GM21423 (cell line): ENCODE data around the gene TTC3.
"Not testable (repeated sequence)": the region's sequence is repeated elsewhere in the genome, so short reads cannot be mapped to it uniquely, and the experiment has no call there.

ENCODE experiments used
- ATAC-seq: cut with Tn5 transposase; IDR thresholded peaks from one replicate; pipeline ENCODE4 v1.9.1; 2021; ENCODE audit warnings: mild to moderate bottlenecking, moderate library complexity; ENCODE audit not compliant: unreplicated experiment

The TTC3 gene

GRCh38 chr21:37093977-37094376, 20.9 kb downstream of the TTC3 start:
- no peak for ATAC-seq

- ATAC-seq: no peak
These were observed 22.8 kb downstream of the TTC3 start for GRCh38 chr21:37095821-37096220.

- no peak for ATAC-seq
These were observed 25.7 kb downstream of the TTC3 start for GRCh38 chr21:37098751-37099150.

- no peak for ATAC-seq
These were observed 27.3 kb downstream of the TTC3 start for GRCh38 chr21:37100316-37100715.

- ATAC-seq: no peak
These were observed 28.3 kb downstream of the TTC3 start for GRCh38 chr21:37101384-37101783.

- not testable (repeated sequence) for ATAC-seq
These were observed 29.7 kb downstream of the TTC3 start for GRCh38 chr21:37102746-37103145.

GRCh38 chr21:37106998-37107397, 33.9 kb downstream of the TTC3 start:
- no peak for ATAC-seq

GRCh38 chr21:37111029-37111428, 38.0 kb downstream of the TTC3 start:
- ATAC-seq: not testable (repeated sequence)

GRCh38 chr21:37114301-37114700, 41.2 kb downstream of the TTC3 start:
- ATAC-seq: not testable (repeated sequence)

- not testable (repeated sequence) for ATAC-seq
These were observed 43.4 kb downstream of the TTC3 start for GRCh38 chr21:37116459-37116858.

- ATAC-seq: no peak
These were observed 44.1 kb downstream of the TTC3 start for GRCh38 chr21:37117204-37117603.

GRCh38 chr21:37118187-37118826, 45.3 kb downstream of the TTC3 start:
- no peak for ATAC-seq

- no peak for ATAC-seq
These were observed 46.6 kb downstream of the TTC3 start for GRCh38 chr21:37119421-37120218.

- no peak for ATAC-seq
These were observed 55.0 kb downstream of the TTC3 start for GRCh38 chr21:37128076-37128475.

- ATAC-seq: no peak
These were observed 57.9 kb downstream of the TTC3 start for GRCh38 chr21:37130971-37131370.

- ATAC-seq: no peak
These were observed 63.2 kb downstream of the TTC3 start for GRCh38 chr21:37136261-37136660.

- no peak for ATAC-seq
These were observed 63.7 kb downstream of the TTC3 start for GRCh38 chr21:37136744-37137143.

- no peak for ATAC-seq
These were observed 66.1 kb downstream of the TTC3 start for GRCh38 chr21:37139154-37139553.

- no peak for ATAC-seq
These were observed 66.8 kb downstream of the TTC3 start for GRCh38 chr21:37139902-37140301.

GRCh38 chr21:37143392-37143791, 70.3 kb downstream of the TTC3 start:
- not testable (repeated sequence) for ATAC-seq

- ATAC-seq: no peak
These were observed 72.6 kb downstream of the TTC3 start for GRCh38 chr21:37145635-37146111.
